HG02571 (cell line): ENCODE measurements around the gene PML.

Experiments
- ATAC-seq: cut with Tn5 transposase; IDR thresholded peaks from one replicate; pipeline ENCODE4 v1.9.1; 2021; ENCODE audit warnings: mild to moderate bottlenecking, moderate library complexity; ENCODE audit not compliant: unreplicated experiment

The PML gene

DNA sequence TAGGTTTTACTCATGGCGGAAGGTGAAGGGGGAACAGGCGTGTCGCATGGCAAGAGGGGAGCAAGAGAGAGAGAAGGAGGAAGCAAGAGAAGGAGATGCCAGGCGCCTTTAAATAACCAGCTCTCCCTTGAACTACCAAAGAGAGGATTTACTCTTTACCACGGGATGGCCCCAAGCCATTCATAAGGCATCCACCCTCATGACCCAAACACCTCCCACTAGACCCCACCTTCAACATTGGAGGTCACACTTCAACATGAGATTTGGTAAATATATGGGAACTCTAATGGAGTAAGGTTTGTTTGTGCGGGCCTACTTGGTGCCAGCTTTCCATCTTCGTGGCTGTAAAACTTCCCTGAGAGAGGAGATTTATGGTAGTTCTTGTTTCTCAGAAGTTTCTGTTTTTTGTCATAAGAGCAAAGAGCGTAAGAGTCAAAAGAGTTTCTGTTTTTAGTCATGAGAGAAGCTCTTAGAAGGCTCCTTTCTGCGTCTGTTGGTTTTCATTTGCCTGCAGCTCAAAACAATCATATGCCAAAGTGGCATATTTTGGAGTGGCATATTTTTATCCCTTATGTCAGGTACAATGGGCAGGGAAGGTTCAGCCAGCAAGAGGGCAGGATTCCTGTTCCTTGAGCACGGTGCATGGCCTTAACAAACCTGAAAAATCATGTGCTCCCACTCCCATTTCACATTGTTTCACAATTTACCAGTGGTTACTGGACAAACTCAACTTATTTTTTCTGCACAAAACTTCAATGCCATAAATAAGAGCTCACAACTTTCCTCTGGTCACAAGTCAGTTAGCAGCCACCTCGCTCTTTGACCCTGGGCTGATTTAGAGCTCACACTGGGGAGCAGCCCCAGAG, 12.5 kb downstream of the PML start:
- no peak for ATAC-seq

DNA sequence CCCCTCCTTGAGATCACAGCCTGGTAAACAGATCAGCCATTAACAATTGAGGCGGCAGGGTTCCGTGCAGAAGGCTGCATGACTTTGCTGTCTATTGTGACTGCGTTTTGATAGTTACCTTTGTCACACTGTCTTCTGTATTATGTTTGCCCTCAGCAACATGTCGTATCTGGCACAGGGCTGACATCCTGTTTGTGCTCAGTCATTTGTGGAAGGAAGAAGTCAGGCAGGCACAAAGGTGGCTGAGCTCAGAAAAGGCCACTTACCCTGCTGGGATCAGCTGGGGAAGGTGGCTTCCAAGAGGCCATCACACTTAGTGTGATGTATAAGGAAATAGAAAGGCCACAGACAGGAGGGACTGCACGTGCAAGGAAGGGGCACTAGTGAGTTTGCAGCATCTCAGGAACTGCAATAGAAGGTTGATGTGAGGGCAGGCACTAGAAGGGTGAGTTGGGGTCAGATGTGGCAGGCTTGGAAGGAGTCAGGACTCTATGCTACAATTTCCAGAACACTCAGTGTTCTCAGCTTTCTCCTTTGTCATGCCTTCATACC, 13.4 kb downstream of the PML start:
- ATAC-seq, result no peak

DNA sequence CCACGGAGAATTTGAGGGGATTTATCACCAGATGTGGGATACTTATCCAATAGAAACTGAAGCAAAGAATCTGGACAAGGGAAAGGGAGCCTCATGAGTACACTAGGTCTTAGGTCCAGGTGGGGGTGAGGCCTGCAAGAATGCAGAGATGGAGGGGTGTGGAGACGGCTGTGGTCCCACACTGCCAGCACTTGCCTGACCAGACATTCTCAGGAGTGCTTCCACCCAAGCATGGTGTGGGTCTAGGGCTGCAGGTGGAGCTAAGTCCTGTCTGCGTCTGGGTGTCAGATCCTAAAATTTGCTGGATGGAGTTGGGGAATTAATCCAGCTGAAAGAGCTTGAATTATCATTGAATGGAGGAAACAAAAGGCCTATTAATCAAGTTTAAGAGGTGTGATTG, 14.4 kb downstream of the PML start:
- no peak for ATAC-seq

DNA sequence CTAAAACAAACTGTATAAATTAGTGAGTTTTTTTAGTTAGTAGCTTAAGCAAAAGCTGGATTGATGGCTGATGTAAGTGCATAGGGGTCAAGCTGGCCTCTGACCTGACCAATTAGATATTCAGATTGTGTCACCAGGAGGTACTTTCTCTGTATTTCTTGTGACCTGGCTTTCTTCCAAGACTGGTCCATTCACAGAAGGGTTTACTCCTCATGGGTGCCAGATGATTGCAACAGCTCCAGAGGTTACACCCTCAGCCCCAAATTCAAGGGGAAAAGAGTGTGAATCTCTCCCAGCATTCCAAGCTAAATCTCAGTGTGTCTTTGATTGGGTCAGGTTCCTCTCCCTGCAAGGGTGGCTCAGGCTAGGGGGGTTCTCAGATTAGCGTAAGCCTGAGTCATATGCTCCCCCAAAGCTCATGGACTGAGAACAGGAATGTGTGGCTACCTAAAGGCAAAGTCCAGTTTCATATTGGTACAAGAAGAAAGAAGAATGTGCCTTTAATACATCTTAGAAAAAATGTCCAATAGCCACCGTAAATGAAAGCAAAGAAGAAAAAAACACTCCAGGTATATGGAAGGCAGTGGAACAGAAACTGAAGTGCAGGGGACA, 16.5 kb downstream of the PML start:
- ATAC-seq, result no peak

DNA sequence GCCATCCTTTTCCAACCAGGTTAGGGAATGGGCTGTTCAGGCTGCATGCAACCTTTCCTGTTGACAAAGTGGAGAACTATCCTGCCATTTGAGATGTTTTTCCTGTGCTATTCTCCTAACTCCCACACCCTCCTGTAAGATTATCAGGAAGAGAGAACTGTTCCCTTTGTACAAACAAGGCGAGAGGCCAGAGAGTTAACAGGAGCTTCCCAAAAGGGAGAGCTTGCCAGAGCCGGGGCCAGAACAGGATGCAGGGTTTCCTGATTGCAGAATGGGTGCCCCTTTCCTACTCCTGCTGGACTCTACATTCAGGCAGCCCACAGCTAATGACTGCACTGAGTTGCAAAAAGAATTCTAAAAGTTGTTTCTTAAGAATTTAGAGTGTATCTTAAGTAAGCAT, 17.1 kb downstream of the PML start:
- no peak for ATAC-seq

DNA sequence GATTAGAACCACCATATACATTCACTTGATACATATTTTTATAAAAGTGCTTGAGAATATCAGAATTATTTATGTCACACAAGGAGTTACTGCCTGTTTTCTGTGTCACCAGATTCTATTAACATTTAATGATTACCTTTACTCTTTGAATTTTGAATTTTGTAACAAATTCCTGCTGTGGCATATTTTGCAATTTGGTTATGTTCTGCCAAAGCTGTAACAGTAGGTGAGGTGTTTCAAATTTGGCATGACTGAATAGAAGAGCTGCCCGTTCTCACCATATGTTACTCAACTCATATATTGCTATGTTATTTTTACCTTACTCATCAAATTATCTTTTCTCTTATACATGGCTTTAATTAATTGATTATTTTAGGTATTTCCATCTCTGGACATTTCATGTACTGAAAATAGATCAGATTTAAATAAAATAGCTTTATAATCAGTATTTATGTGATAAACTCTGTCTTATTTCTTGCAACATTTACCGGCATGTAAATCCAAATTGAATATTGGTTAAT, 18.9 kb downstream of the PML start:
- ATAC-seq, result no peak

DNA sequence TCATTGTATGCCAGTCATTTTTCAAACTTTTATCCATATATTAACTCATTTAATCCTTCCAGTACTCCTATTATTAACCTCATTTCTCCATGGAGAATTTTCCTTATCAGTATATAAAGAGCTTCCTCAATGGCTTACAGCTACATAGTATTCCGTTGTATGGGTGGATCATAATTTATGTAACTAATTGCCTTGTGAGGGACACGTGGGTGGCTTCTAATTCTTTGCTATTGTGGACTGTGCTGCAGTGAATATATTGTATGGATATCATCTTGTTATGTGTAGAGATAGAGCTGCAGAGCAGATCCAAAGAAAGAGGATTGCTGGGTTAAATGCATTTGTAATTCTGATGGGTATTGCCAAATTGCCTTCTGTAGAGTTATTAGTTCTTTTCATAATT, 25.2 kb downstream of the PML start:
- ATAC-seq, result no peak

DNA sequence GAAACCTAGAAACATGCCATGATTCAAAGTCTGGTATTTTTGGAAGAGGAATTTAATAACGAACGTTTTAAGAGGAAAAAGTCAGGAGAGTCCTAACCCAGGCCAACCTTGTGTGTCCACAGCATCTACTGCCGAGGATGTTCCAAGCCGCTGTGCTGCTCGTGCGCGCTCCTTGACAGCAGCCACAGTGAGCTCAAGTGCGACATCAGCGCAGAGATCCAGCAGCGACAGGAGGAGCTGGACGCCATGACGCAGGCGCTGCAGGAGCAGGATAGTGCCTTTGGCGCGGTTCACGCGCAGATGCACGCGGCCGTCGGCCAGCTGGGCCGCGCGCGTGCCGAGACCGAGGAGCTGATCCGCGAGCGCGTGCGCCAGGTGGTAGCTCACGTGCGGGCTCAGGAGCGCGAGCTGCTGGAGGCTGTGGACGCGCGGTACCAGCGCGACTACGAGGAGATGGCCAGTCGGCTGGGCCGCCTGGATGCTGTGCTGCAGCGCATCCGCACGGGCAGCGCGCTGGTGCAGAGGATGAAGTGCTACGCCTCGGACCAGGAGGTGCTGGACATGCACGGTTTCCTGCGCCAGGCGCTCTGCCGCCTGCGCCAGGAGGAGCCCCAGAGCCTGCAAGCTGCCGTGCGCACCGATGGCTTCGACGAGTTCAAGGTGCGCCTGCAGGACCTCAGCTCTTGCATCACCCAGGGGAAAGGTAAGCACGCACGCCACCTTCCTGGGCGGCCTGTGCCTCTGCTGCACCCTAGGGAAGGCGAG, 28.4 kb downstream of the PML start:
- ATAC-seq, result no peak

DNA sequence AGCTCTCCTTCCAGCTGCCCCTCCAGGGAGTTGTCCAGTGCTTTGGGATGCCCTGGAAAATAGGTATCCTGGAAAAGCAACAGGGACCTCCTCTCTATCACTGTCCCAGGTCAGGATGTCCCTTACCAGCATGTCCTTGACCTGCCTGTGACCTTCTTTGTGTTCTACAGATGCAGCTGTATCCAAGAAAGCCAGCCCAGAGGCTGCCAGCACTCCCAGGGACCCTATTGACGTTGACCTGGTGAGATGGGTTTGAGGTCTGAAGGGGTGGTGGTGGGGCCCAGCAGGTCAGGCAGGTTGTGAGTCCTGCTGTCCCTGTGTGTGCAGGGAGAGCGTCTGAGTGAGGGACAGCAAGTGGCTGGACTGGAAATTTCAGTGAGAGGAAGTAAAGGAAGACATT, 30.2 kb downstream of the PML start:
- no peak for ATAC-seq

DNA sequence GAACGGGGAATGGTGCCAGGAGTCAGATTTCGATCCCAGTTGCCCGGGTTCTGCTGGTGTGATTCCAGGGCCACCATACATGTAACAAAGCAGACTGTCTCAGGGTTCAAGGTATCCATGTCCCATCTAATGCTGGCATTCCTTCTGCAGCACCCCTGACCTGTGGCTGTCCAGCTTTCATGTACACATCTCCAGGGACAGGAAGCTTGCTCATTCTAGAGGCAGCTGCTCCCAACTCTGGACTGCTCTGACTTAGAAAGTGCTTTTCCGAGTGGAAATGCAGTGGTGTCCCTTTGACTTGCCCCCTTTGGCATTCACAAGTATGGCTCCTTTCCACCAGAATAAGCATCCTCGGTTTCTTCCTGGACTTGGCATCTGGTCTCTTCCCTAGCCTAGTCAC, 30.9 kb downstream of the PML start:
- ATAC-seq, result no peak

DNA sequence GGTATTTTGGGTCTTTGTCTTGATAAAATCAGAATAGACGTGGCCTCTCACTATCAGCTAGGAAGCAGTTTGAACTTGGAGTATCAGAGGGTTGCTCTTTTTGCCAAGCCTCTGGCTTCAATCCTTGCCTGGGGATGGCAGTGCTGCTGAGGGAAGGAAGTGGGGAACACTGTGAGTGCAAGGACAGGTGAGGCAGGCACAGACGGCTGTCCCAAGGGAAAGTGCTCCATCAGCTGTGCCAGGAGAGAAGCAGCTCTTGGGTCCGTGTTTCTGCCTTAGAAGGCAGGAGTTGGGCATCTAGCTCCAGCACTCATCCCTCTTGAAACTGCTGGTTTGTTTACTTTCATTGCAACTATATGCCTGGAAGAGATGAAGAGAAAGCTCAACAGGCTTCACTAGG, 33.2 kb downstream of the PML start:
- ATAC-seq, result no peak

DNA sequence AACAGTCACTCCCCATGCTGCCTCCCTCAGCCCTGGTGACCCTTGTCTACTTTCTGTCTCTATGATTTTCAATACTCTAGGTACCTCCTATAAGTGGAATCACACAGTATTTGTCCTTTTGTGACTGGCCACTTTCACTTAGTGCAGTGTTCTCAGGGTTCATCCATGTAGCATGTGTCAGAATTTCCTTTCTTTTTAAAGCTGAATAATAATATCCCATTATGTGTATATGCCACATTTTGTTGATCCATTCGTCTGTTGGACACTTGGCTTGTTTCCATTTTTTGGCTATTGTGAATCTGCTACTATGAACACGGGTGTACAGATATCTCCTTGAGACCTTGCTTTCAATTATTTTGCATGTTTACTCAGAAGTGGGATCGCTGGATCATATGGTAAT, 34.1 kb downstream of the PML start:
- ATAC-seq, result no peak

DNA sequence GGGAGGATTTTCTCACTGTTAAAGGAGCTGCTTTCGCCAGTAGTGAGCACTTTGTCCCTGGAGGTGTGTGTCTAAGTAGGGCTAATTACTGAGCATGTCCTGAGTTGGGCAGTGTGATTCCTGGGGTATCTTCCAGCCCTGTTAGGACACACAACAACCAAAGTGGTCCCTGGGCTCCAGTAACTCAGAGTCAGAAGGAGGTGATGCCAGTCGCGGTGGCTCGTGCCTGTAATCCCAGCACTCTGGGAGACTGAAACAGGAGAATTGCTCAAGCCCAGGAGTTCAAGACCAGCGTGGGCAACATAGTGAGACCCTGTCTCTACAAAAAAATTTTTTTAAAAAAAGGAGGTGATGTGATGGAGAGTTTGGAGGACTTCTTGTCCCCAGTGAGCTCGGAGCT, 37.5 kb downstream of the PML start:
- no peak for ATAC-seq

DNA sequence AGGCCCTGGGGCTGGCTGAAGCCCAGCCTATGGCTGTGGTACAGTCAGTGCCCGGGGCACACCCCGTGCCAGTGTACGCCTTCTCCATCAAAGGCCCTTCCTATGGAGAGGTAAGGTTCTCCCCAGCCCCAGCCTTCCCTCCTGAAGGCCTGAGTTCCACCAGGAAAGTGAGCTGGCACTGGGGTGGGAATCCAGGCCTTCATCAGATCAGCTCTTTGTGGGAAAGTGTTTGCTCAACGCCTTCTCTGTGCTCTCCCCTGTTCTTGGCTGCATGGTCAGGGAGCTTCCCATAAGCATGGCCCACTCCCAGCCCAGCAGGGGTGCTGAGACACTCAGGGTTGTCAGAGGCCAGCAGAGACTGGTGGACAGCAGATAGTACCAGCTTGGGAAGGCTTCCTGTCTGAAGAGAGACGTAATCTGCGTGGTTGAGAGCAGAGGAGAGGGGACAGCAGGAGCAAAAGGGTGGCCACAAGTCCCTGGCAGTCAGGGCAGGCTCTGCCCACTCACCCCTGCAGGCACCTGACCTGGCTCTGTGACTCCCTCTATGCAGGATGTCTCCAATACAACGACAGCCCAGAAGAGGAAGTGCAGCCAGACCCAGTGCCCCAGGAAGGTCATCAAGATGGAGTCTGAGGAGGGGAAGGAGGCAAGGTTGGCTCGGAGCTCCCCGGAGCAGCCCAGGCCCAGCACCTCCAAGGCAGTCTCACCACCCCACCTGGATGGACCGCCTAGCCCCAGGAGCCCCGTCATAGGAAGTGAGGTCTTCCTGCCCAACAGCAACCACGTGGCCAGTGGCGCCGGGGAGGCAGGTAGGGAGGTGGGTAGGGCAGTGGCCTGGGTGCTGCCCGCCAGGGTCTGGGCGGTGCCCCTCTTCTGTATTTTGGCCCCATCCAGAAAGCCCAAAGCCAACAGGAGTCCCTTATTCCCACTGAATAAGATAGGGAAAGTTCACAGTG, 38.4 kb downstream of the PML start:
- no peak for ATAC-seq

DNA sequence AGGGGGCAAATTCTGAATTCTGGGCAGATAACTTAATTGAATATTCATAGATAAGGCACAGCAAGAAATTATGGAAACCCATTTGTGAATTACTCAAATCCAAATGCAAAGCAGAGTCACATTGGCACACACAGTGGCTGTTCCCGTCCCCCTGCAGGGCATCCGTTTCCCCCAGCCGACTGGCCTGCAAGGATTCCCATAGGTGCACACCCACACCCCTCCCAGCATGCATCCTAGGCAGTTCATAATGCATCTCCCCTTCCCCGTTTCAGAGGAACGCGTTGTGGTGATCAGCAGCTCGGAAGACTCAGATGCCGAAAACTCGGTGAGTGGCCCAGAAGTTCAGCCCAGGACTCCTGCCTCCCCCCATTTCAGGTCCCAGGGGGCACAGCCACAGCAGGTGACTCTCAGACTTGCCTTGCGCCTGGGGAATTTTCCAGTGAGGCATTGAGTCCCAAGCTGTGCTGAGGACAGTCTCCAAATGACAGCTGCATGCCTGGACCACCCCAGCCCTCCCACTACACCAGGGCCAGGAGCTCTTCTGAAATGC, 39.8 kb downstream of the PML start:
- no peak for ATAC-seq

DNA sequence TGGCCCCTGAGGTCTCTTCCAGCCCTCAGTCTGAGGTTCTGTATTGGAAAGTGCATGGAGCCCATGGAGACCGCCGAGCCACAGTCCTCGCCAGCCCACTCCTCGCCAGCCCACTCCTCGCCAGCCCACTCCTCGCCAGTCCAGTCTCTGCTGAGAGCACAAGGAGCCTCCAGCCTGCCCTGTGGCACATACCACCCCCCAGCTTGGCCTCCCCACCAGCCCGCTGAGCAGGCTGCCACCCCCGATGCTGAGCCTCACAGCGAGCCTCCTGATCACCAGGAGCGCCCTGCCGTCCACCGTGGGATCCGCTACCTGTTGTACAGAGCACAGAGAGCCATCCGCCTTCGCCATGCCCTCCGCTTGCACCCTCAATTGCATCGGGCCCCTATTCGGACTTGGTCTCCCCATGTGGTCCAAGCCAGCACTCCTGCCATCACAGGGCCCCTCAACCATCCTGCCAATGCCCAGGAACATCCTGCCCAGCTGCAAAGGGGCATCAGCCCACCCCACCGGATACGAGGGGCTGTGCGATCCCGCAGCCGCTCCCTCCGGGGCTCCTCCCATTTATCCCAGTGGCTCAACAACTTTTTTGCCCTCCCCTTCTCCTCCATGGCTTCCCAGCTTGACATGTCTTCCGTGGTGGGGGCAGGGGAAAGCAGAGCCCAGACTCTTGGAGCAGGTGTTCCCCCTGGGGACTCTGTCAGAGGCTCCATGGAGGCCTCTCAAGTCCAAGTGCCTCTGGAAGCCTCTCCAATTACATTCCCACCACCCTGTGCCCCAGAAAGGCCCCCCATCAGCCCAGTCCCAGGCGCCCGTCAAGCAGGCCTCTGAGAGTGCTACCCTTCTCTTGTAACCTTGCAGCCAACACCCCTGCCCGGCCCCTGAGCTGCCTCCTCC, 40.9 kb downstream of the PML start:
- no peak for ATAC-seq

DNA sequence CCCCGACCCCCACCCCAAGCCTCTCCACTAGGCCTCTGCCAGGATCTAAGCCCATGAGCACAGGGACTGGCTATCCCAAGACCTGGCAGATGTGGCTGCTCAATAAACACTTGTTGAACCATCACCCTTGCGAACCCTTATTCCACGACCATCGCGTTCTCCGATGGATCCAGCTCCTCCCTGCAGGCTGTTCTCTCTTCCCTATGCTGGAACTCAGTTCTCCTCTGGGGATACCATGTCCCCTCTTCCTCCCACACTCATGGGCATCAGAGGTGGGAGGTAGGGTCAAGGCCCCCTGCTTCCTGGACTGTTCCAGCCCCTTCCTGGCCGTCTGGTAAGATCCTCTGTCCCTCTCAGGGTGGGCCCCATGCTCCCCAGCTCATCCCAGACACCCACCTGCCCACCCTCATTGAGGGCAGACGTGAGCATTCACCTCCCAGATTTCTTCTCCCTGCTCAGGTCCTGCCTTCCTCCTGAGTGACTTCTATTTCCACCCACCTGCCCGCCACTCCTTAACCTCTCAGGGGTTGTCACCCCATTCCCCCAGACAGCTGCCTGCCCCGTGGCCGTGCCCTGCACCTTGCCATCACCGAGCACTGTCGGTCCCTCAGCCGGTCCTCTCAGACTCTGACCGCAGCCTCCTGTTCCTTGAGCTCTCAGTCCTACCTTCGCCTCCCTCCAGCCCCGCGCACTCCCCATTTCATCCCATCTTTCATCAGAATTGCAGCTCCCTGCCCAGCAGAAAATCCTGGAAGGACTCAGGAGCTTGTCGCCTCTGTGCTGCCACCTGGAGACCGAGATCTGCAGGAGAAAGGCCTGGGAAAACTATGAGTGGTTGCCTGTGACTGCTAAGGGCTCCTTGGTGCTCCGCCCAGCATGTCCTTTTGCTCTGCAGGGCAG, 42.0 kb downstream of the PML start:
- ATAC-seq, result no peak
